SU-DHL-6 (cell line): ENCODE results near the gene RAN.
"Not testable (repeated sequence)": the region's sequence is repeated elsewhere in the genome, so short reads cannot be mapped to it uniquely, and the experiment has no call there.

Source experiments
- H2AFZ ChIP-seq: fragments of 200-600 bp; sonication (generic); 2 replicates; pipeline ENCODE4 v1.6.1; 2014; ENCODE audit warnings: low read depth, mild to moderate bottlenecking, moderate library complexity, mixed read lengths, antibody characterized with exemption, low read length; ENCODE audit not compliant: severe bottlenecking
- H3F3A ChIP-seq: fragments of 200-600 bp; shearing (Covaris generic); 2 replicates; pipeline ENCODE4 v1.6.0; 2016; ENCODE audit warnings: antibody characterized with exemption, mild to moderate bottlenecking; ENCODE audit not compliant: insufficient read depth
- H3K27ac ChIP-seq: fragments of 200-600 bp; sonication (generic); 2 replicates; pipeline ENCODE4 v1.5.1; 2016; ENCODE audit warnings: low read depth, mild to moderate bottlenecking, low read length, moderate library complexity, mixed read lengths
- H3K27me3 ChIP-seq: fragments of 200-600 bp; sonication (generic), shearing (Covaris generic); 2 replicates; pipeline ENCODE4 v1.6.0; 2014; ENCODE audit warnings: mild to moderate bottlenecking, low read length
- H3K36me3 ChIP-seq: fragments of 200-600 bp; sonication (generic); 2 replicates; pipeline ENCODE4 v1.6.1; 2014; ENCODE audit warnings: mild to moderate bottlenecking, low read length, mixed read lengths
- H3K4me2 ChIP-seq: fragments of 300-600, 200-600 bp; shearing (Covaris generic), sonication (generic); 2 replicates; pipeline ENCODE4 v1.6.0; 2014; ENCODE audit warnings: low read length, low read depth, mild to moderate bottlenecking; ENCODE audit not compliant: poor library complexity, severe bottlenecking
- H3K4me3 ChIP-seq: fragments of 200-600 bp; sonication (generic); 2 replicates; pipeline ENCODE4 v1.5.1; 2014; ENCODE audit warnings: antibody characterized with exemption, low read length, mild to moderate bottlenecking, mixed read lengths; ENCODE audit not compliant: insufficient read depth, poor library complexity, severe bottlenecking
- H3K79me2 ChIP-seq: fragments of 200-600 bp; sonication (generic); 2 replicates; pipeline ENCODE4 v1.6.1; 2014; ENCODE audit warnings: mild to moderate bottlenecking, low read length, moderate library complexity; ENCODE audit not compliant: insufficient read depth
- H3K9ac ChIP-seq: fragments of 200-600 bp; sonication (generic); 2 replicates; pipeline ENCODE4 v1.7.0; 2014; ENCODE audit warnings: mild to moderate bottlenecking, low read length
- H3K9me2 ChIP-seq: fragments of 200-600 bp; sonication (generic); replicated peaks from 2 replicates; pipeline ENCODE4 v1.6.1; 2014; ENCODE audit warnings: low read length; ENCODE audit not compliant: insufficient read depth
- H3K9me3 ChIP-seq: fragments of 200-600 bp; sonication (generic); 2 replicates; pipeline ENCODE4 v1.6.1; 2014; ENCODE audit warnings: low read length, mixed read lengths; ENCODE audit not compliant: insufficient read depth
- H4K20me1 ChIP-seq: fragments of 200-600 bp; sonication (generic); 2 replicates; pipeline ENCODE4 v1.6.1; 2014; ENCODE audit warnings: low read depth, mild to moderate bottlenecking, antibody characterized with exemption, low read length, moderate library complexity, mixed read lengths
- CTCF ChIP-seq: fragments of 200-600 bp; sonication (generic); IDR thresholded peaks from one replicate; pipeline ENCODE4 v1.5.1; 2017; ENCODE audit warnings: antibody characterized with exemption, mild to moderate bottlenecking, low read length, moderate library complexity; ENCODE audit not compliant: insufficient read depth, poor library complexity, severe bottlenecking
- EZH2phosphoT487 ChIP-seq: fragments of 200-600 bp; sonication (generic), shearing (Covaris generic); conservative IDR thresholded peaks from 2 replicates; pipeline ENCODE4 v1.6.1; 2018; ENCODE audit warnings: mild to moderate bottlenecking, antibody characterized with exemption, low read length, moderate library complexity, mixed read lengths

RAN gene

GRCh38 chr12:130858084-130858483 is 13.8 kb upstream of the RAN start:
- TF ChIP-seq CTCF, result no peak
- TF ChIP-seq EZH2phosphoT487, result no peak
- no peaks in the 10 kb centered on the region for H3K9me2 ChIP-seq
- H3K9me3 ChIP-seq, result peaks cover 6% of the 10 kb centered on the region; the same call in 1 of the 2 replicates
- H3K4me2 ChIP-seq, result no peak overlapping the region
- no peaks in the 10 kb centered on the region for H3K27me3 ChIP-seq
- no peaks in the 10 kb centered on the region for H3K79me2 ChIP-seq
- H2AFZ ChIP-seq, result no peak overlapping the region
- no peaks in the 10 kb centered on the region for H3K36me3 ChIP-seq
- no peak overlapping the region for H3K27ac ChIP-seq
- H3K4me3 ChIP-seq, result no peak overlapping the region
- H4K20me1 ChIP-seq, result no peaks in the 10 kb centered on the region
- H3K9ac ChIP-seq, result no peak overlapping the region
- no peaks in the 10 kb centered on the region for H3F3A ChIP-seq

GRCh38 chr12:130859161-130859560 is 12.7 kb upstream of the RAN start:
- H3K9me2 ChIP-seq, result no peaks in the 10 kb centered on the region
- TF ChIP-seq EZH2phosphoT487 (no peak), CTCF (no peak)
- H3K9ac ChIP-seq, result no peak overlapping the region
- no peak overlapping the region for H3K4me2 ChIP-seq
- H3K4me3 ChIP-seq, result no peak overlapping the region
- H4K20me1 ChIP-seq, result no peaks in the 10 kb centered on the region
- no peaks in the 10 kb centered on the region for H3F3A ChIP-seq
- no peak overlapping the region for H3K27ac ChIP-seq
- H3K79me2 ChIP-seq, result no peaks in the 10 kb centered on the region
- H3K27me3 ChIP-seq, result no peaks in the 10 kb centered on the region
- no peaks in the 10 kb centered on the region for H3K36me3 ChIP-seq
- no peak overlapping the region for H2AFZ ChIP-seq
- peaks cover 6% of the 10 kb centered on the region; the same call in 1 of the 2 replicates for H3K9me3 ChIP-seq

GRCh38 chr12:130860311-130860710 is 11.6 kb upstream of the RAN start:
- no peak overlapping the region for H3K4me3 ChIP-seq
- H3K9ac ChIP-seq, result no peak overlapping the region
- no peaks in the 10 kb centered on the region for H3K36me3 ChIP-seq
- peaks cover 6% of the 10 kb centered on the region; the same call in 1 of the 2 replicates for H3K9me3 ChIP-seq
- no peaks in the 10 kb centered on the region for H3K79me2 ChIP-seq
- no peaks in the 10 kb centered on the region for H4K20me1 ChIP-seq
- H2AFZ ChIP-seq, result no peak overlapping the region
- H3F3A ChIP-seq, result no peaks in the 10 kb centered on the region
- no peak for TF ChIP-seq EZH2phosphoT487
- no peak for TF ChIP-seq CTCF
- H3K27ac ChIP-seq, result no peak overlapping the region
- no peaks in the 10 kb centered on the region for H3K27me3 ChIP-seq
- no peaks in the 10 kb centered on the region for H3K9me2 ChIP-seq
- H3K4me2 ChIP-seq, result no peak overlapping the region

GRCh38 chr12:130862161-130862560 is 9.7 kb upstream of the RAN start:
- Histone ChIP-seq H3K4me2 (no peak overlapping the region), H3K27me3 (no peaks in the 10 kb centered on the region), H3K9me2 (no peaks in the 10 kb centered on the region), H3K79me2 (no peaks in the 10 kb centered on the region), H3F3A (no peaks in the 10 kb centered on the region), H3K4me3 (no peak overlapping the region), H3K27ac (no peak overlapping the region), H3K9me3 (peaks cover 1% of the 10 kb centered on the region; the same call in 1 of the 2 replicates), H2AFZ (no peak overlapping the region), H3K9ac (no peak overlapping the region), H3K36me3 (no peaks in the 10 kb centered on the region), H4K20me1 (no peaks in the 10 kb centered on the region)
- TF ChIP-seq CTCF, result no peak
- TF ChIP-seq EZH2phosphoT487, result no peak

- not testable (repeated sequence) for H3K4me2 ChIP-seq, H3K79me2 ChIP-seq, H3K27me3 ChIP-seq, H3K9me3 ChIP-seq, H3F3A ChIP-seq, H3K36me3 ChIP-seq, H4K20me1 ChIP-seq, H3K9ac ChIP-seq, H3K4me3 ChIP-seq, H3K27ac ChIP-seq, H2AFZ ChIP-seq, H3K9me2 ChIP-seq
Measured at GRCh38 chr12:130862771-130863170, 9.1 kb upstream of the RAN start.
